Stomach (tissue), 9 donors: Measurements from ENCODE around the gene GPBP1. TPM values are rescaled to one million over a fixed set of nuclear protein-coding genes. Genes with fewer than 3 reads are reported as not detected.

Source experiments
- DNase-seq, 2 donors: peaks; one replicate each; pipeline versions ENCODE4 v3.0.0 to v3.0.0-alpha.2; 2013 to 2019
- H3K27ac ChIP-seq, 5 donors: fragments of 200-600 bp in 4 of 5; sonication (generic) in 4 of 5; one replicate each; pipeline ENCODE4 v1.5.1; 2013 to 2019; ENCODE audit warnings: mild to moderate bottlenecking in 1 of 5, moderate library complexity in 1 of 5
- H3K27me3 ChIP-seq, 3 donors: fragments of 200-600 bp; sonication (generic); one replicate each; pipeline ENCODE4 v1.5.1; 2017 to 2019; ENCODE audit warnings: mixed run types in 1 of 3
- H3K36me3 ChIP-seq, 4 donors: fragments of 200-600 bp; sonication (generic); 1 replicate in 3 of 4; 2 replicates in 1 of 4; pipeline ENCODE4 v1.5.1; 2016 to 2019
- H3K4me1 ChIP-seq, 4 donors: fragments of 200-600 bp; sonication (generic); one replicate each; pipeline ENCODE4 v1.5.1; 2016 to 2019
- H3K4me3 ChIP-seq, 4 donors: fragments of 200-600 bp; sonication (generic) in 3 of 4; one replicate each; pipeline ENCODE4 v1.5.1; 2016 to 2019; ENCODE audit warnings: mild to moderate bottlenecking in 1 of 4
- H3K9me3 ChIP-seq, 4 donors: fragments of 200-600 bp; sonication (generic); one replicate each; pipeline ENCODE4 v1.5.1; 2016 to 2019
- EP300 ChIP-seq: sonication (generic); formaldehyde crosslinking; IDR thresholded peaks from one replicate; pipeline ENCODE4 v1.6.1; 2017; ENCODE audit warnings: antibody characterized with exemption
- POLR2A ChIP-seq, 4 donors: fragments of 450-650 bp; IDR thresholded peaks; one replicate each; pipeline ENCODE4 v1.6.1; 2016; ENCODE audit warnings: antibody characterized with exemption in 4 of 4, control low read depth in 2 of 4, mild to moderate bottlenecking in 1 of 4, moderate library complexity in 1 of 4
- POLR2AphosphoS5 ChIP-seq, 3 donors: sonication (generic); formaldehyde crosslinking; IDR thresholded peaks; one replicate each; pipeline ENCODE4 v1.6.1; 2016; ENCODE audit warnings: antibody characterized with exemption in 3 of 3
- WGBS, 5 donors: extraction: QIAGEN DNeasy Blood & Tissue Kit in 3 of 5; methylation state at CpG; one replicate each; pipeline versions ENCODE4 v1.1.5 to v1.1.7; 2013 to 2018; 5-methylcytosine and 5-hydroxymethylcytosine counted together
- intact Hi-C: fragments of 100-400 bp; cut with DNase I; formaldehyde crosslinking; loops from one replicate; pipeline ENCODE4 v1.15.1; 2023; ENCODE audit warnings: low total_unique reads
- polyA plus RNA-seq, 3 donors: library from polyadenylated mRNA; stranded (reverse); fragments of 200-250 nt; gene quantifications; one replicate each; pipeline ENCODE4 v1.2.3, GENCODE V29; 2013
- total RNA-seq, 5 donors: library from RNA; depleted of rRNA; stranded (reverse); fragments of >200 nt; gene quantifications; one replicate each; pipeline versions ENCODE4 v1.1.0 to v1.2.3, GENCODE V29; 2014 to 2016
- TF ChIP-seq, protein P1 (sequence below), 7 experiments: fragments of 450-650 bp in 4 of 7; fragments of 200-600 bp in 3 of 7; sonication (generic) in 3 of 7; IDR thresholded peaks; one replicate each; pipeline ENCODE4 v1.5.1; 2016 to 2019; ENCODE audit warnings: antibody characterized with exemption in 7 of 7, control low read depth in 2 of 7, mild to moderate bottlenecking in 1 of 7
- donor health status: healthy with polysubstance abuse.
- donor health status: Bipolar disorder and iron deficiency.
- donor health status: healthy.

Gene GPBP1
- total and polyA plus RNA-seq, 8 donors, result 29.8 to 155 (median 54.6) TPM

DNA sequence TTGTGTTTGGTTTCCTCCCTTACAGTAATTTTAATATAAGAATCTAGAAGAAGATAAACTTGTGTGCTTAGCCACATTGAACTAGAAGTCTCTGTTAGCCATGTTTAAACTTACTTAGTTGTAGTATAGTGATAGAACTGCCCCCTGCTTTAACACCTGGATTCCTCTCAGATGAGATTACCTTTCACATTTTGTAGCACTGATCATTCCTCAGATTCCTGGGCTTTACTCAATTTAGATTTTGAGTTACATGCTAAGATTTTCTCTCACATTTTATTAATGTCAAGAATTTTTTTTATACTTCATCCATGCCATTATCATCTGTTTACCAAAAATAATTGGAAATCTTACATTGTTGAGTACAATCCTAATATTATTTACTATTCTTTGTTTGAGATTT is 70.5 kb downstream of the GPBP1 start:
- Histone ChIP-seq H3K27me3 (no peaks in the 10 kb centered on the region), H3K36me3 (peaks cover 10 to 46% (median 39%) of the 10 kb centered on the region in 4 donors), H3K4me1 (peaks cover 0 to 12% (median 2%) of the 10 kb centered on the region in 4 donors), H3K27ac (no peak overlapping the region), H3K4me3 (no peak overlapping the region), H3K9me3 (no peaks in the 10 kb centered on the region)
- DNase-seq, result no peak
- TF ChIP-seq EP300 (no peak), POLR2A (IDR thresholded peaks at IDR 0.05) (no peak), POLR2AphosphoS5 (IDR thresholded peaks at IDR 0.05) (no peak)
- TF ChIP-seq, protein P1, sequence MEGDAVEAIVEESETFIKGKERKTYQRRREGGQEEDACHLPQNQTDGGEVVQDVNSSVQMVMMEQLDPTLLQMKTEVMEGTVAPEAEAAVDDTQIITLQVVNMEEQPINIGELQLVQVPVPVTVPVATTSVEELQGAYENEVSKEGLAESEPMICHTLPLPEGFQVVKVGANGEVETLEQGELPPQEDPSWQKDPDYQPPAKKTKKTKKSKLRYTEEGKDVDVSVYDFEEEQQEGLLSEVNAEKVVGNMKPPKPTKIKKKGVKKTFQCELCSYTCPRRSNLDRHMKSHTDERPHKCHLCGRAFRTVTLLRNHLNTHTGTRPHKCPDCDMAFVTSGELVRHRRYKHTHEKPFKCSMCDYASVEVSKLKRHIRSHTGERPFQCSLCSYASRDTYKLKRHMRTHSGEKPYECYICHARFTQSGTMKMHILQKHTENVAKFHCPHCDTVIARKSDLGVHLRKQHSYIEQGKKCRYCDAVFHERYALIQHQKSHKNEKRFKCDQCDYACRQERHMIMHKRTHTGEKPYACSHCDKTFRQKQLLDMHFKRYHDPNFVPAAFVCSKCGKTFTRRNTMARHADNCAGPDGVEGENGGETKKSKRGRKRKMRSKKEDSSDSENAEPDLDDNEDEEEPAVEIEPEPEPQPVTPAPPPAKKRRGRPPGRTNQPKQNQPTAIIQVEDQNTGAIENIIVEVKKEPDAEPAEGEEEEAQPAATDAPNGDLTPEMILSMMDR (IDR thresholded peaks at IDR 0.05), result no peak
- intact Hi-C loops, result no loop called here

DNA sequence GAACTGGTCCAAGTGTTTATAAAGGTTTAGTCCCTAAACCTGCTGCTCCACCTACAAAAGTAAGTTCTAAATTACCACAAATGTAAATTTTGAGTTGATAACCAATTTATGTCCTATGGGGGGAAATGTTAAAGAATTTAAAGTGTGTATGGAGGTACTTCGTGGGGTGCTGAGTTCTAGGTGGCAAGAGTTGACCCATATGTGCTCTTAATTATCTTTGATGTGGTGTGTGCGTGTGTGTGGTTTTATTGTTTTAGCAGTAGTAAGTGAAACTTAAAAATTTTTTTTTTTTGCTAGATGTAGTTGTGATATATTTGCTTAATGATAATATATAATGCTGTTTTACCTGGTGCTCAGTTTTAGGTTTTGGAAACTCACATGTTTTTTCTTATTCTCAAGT is 72.6 kb downstream of the GPBP1 start:
- H3K27me3 ChIP-seq, result no peaks in the 10 kb centered on the region
- peaks cover 0 to 12% (median 2%) of the 10 kb centered on the region in 4 donors for H3K4me1 ChIP-seq
- no peak for DNase-seq
- TF ChIP-seq EP300 (no peak), POLR2AphosphoS5 (IDR thresholded peaks at IDR 0.05) (no peak), POLR2A (IDR thresholded peaks at IDR 0.05) (no peak)
- TF ChIP-seq, protein P1 (IDR thresholded peaks at IDR 0.05), result no peak
- intact Hi-C loops, result no loop called here
- no peak overlapping the region for H3K4me3 ChIP-seq
- H3K36me3 ChIP-seq, result peaks cover 19 to 60% (median 54%) of the 10 kb centered on the region in 4 donors
- WGBS, 5 donors, result 60 to 80% (median 73%) methylated on average over 2 of the region's 2 CpGs
- no peak overlapping the region for H3K27ac ChIP-seq
- H3K9me3 ChIP-seq, result no peaks in the 10 kb centered on the region

DNA sequence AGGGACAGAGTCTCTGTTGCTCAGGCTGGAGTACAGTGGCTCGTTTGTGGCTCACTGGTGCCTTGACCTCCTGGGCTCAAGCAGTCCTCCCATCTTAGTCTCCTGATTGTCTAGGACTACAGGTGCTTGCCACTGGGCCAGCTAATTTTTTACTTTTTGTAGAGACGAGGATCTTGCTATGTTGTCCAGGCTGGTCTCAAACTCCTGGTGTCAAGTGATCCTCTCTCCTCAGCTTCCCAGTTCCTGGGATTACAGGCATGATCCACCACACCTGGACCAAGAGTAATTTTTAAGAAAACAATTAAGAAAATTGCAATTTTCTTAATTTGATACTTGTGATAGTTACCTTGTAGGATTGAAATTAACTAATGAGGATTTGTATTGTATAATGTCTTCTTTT is 73.9 kb downstream of the GPBP1 start:
- Histone ChIP-seq H3K27me3 (no peaks in the 10 kb centered on the region), H3K36me3 (peaks cover 19 to 69% (median 65%) of the 10 kb centered on the region in 4 donors), H3K4me3 (no peak overlapping the region), H3K4me1 (peaks cover 0 to 10% (median 2%) of the 10 kb centered on the region in 4 donors), H3K27ac (no peak overlapping the region), H3K9me3 (no peaks in the 10 kb centered on the region)
- WGBS, 5 donors, result 93 to 96% (median 95%) methylated on average over 2 of the region's 2 CpGs
- TF ChIP-seq EP300 (no peak), POLR2A (IDR thresholded peaks at IDR 0.05) (no peak), POLR2AphosphoS5 (IDR thresholded peaks at IDR 0.05) (no peak)
- TF ChIP-seq, protein P1 (IDR thresholded peaks at IDR 0.05), result no peak
- no peak for DNase-seq
- intact Hi-C loops, result no loop called here

DNA sequence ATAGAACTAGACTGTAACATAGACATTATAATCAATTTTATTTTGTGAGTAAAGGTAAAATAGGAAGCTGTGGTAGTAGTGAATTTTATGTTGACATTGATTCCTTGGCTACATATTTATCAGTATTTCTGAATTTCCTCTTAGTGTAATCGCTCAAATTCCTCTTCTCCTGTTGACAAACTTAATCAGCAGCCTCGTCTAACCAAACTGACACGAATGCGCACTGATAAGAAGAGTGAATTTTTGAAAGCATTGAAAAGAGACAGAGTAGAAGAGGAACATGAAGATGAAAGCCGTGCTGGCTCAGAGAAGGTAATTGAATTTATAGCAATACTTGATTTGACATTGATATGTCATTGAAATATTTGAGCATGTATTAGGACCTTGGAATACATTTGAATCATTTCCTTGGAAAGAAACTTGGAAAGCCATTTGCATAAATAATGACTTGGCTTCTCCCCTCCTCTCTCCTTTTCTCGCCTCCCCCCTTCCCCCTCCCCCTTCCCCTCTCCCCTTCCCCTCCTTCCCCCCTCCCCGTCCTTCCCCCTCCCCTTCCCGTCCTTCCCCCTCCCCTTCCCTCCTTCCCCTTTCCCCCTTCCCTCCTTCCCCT is 75.5 kb downstream of the GPBP1 start:
- Histone ChIP-seq H3K27ac (no peak overlapping the region), H3K4me1 (no peaks in the 10 kb centered on the region), H3K4me3 (no peak overlapping the region), H3K9me3 (no peaks in the 10 kb centered on the region), H3K27me3 (no peaks in the 10 kb centered on the region), H3K36me3 (peaks cover 26 to 85% (median 81%) of the 10 kb centered on the region in 4 donors)
- 63 to 76% (median 71%) methylated on average over 6 to 8 of the region's 8 CpGs for WGBS, 5 donors
- DNase-seq, result no peak
- TF ChIP-seq EP300 (no peak), POLR2A (IDR thresholded peaks at IDR 0.05) (no peak), POLR2AphosphoS5 (IDR thresholded peaks at IDR 0.05) (no peak)
- TF ChIP-seq, protein P1 (IDR thresholded peaks at IDR 0.05), result no peak
- intact Hi-C loops, result no loop called here
